ENCODE data around the gene ASAP3.
A peak's percentile ranks its signal among the peaks of the same experiment; 100 is the strongest.

The ASAP3 gene

GRCh38 chr1:23433122-23433521 is 50.9 kb downstream of the ASAP3 start:
- no peak overlapping the region for H3K27ac ChIP-seq
- no peak overlapping the region for H3K4me3 ChIP-seq

DNA sequence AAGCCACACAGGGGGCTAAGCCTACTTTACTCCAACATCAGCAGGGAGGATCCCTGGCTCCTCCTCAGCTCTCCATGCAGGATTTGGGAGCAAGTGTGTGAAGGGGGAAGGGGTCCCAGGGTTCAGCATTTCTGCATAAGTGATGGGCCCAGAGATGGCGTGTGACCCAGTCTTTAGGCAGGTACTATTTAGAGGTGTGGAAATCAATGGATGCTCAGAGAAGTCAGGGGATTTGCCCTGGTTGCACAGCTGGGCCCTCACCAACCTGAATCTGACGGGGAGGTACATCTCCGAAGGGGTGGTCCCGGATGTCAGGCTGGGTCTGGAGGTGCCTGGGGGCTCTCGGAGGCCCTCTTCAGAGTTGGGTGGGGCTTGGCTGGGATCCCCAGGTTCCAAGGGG is 52.5 kb downstream of the ASAP3 start:
- Histone ChIP-seq H3K4me3 (no peak overlapping the region), H3K27ac (no peak overlapping the region)

GRCh38 chr1:23430803-23431202 is 53.2 kb downstream of the ASAP3 start:
- Histone ChIP-seq H3K27ac (no peak overlapping the region), H3K4me3 (no peak overlapping the region)

DNA sequence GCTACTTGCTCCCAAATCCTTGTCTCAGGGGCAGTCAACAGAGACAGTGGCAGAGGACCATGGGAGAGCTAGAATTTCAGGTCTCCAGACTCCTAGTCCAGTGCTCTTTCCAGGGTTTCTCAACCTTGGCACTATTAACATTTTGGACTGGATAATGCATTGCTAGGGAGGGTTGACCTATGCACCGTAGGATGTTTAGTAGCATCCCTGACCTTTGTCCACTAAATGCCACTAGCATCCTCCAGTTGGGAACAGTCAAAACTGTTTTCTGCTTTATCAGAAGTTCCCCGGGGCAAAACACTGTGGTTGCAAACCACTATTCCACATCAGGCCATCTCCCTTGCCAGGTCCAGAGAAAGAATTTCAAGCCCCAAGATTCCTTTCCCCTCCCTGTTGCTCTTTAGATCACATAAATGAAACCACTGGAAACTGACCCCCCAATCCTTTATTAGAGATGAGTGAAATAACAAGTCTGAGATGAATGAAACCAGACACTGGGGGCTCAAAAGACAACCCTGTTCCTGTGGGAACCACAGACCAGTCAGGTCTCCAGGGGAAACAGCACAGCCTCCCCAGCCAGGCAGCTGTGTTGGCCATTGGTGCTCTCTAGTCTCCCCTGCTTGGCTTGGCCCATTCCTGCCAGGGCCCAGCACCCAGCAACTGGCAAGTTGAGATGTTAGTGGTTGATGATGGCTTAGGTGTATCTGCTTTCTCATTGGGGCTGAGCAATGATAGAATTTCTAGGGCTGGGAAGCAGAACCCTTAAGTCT is 55.7 kb downstream of the ASAP3 start:
- H3K4me3 ChIP-seq, result no peak overlapping the region
- no peak overlapping the region for H3K27ac ChIP-seq

DNA sequence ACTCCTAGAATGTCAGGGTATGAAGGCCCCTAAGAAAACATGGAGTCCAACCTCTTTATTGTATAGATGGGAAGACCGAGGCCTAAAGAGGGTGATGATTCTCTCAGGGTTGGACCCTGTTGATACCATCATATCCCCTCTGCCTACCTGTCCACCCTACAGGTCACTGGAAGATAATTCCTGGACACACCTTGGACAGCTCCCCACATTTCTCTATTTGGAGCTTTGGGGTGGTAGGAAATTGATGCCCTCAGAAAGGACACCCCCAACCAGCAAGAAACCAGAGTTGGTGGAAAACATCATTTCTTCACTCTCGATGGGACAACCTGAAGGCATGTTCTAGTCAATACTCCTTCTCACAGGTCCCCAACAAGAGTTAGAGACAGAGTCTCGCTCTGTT is 56.4 kb downstream of the ASAP3 start:
- H3K27ac ChIP-seq, result no peak overlapping the region
- H3K4me3 ChIP-seq, result no peak overlapping the region

- Histone ChIP-seq H3K27ac (peak overlapping the region in 1 of 21 experiments; percentile 19), H3K4me3 (no peak overlapping the region)
These were observed 57.2 kb downstream of the ASAP3 start for GRCh38 chr1:23426828-23427227.

DNA sequence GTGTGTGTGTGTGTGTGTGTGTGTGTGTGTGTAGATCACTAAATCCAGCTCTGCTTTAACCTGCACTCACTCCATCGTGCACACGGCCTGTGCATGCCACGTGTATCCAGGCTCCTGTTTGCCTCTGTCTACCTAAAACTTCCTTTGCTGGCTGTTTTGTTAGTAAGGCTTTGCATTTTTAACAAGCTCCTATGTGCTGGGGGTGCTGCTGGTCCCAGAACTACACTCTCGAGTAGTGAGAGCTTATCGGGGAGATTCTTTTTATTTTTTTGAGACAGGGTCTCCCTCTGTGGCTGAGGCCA is 58.8 kb downstream of the ASAP3 start:
- Histone ChIP-seq H3K27ac (peak overlapping the region in 12 of 21 experiments; percentile 67 to 85 (median 78)), H3K4me3 (peak overlapping the region in 2 of 7 experiments; percentile 53 to 55)

- Histone ChIP-seq H3K27ac (peak within 1 kb of the TSS in 19 of 21 experiments; percentile 55 to 89 (median 75)), H3K4me3 (peak within 1 kb of the TSS; percentile 43 to 55 (median 49))
These were observed 59.4 kb downstream of the ASAP3 start, which contains the start of gene TCEA3 for GRCh38 chr1:23424293-23425192. TSS of gene TCEA3 (minus strand) at chr1:23424748. CDS start at chr1:23424633, 115 bp downstream.

DNA sequence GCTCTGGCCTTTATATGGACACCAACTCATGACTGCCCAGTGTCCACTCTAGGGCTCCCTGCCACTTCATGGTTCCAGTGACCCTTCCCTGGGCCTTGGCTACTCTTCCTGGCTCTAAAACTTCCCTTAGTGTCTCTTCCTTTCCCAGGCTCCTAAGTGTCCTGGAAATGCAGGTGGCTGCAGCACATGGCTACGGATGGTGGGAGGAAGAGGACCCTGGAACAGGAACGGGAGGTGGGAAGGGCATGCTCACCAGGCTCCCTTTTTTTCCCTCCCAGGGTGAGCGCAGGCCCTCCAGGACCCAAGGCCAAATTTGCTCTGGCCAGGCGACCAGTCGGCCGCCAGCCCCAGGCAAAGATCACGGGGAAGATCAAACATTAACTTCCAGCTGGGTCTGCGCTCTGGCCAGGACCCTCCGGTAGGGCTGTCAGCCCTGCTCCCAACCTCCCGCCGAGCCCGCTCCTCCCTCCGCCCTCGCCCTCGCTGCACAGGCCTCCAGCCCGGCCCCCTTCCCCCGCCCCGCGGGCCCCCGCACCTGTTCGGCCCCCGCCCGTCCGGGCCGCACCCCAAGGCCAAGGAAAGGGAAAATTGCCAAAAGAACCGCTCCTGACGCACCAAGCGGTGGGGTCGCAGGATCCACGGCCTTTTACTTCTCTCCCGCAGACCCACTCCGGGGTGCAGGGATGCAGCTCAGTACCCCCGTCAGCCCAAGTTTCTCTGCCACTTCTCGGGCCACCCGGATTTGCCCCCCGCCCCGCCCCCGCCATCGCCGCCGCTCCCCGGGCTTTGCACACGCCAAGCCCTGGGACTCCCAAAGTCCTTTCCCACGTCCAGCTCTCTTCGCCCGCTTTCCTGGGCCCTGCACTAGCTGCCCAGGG is 60.3 kb downstream of the ASAP3 start:
- Histone ChIP-seq H3K4me3 (peak overlapping the region; percentile 43 to 55 (median 49)), H3K27ac (peak overlapping the region in 19 of 21 experiments; percentile 55 to 89 (median 75))

DNA sequence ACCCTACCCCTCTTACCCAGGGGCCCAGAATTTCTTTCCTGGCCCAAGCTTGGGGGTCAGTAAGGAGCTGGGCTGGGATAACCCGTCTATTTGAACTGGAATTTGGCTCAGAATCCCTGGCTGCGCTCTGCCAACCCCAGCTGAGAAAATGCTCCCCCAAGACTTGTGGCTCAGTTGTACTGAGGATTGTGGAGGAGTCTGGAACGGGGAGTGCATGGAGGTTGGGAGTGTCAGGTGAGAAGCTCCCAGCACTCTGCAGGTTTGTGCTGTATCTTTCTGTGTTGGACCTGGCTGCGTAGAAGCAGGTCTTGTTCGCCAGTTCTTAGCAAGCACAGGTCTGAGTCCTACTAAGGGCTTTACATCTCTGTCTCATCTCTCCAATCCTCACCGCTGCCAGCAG is 61.0 kb downstream of the ASAP3 start:
- H3K27ac ChIP-seq, result peak overlapping the region in 19 of 21 experiments; percentile 27 to 89 (median 75)
- peak overlapping the region in 1 of 7 experiments; percentile 53 for H3K4me3 ChIP-seq

GRCh38 chr1:23422241-23422877 is 61.6 kb downstream of the ASAP3 start:
- peak overlapping the region in 20 of 21 experiments; percentile 27 to 89 (median 74) for H3K27ac ChIP-seq
- H3K4me3 ChIP-seq, result no peak overlapping the region

DNA sequence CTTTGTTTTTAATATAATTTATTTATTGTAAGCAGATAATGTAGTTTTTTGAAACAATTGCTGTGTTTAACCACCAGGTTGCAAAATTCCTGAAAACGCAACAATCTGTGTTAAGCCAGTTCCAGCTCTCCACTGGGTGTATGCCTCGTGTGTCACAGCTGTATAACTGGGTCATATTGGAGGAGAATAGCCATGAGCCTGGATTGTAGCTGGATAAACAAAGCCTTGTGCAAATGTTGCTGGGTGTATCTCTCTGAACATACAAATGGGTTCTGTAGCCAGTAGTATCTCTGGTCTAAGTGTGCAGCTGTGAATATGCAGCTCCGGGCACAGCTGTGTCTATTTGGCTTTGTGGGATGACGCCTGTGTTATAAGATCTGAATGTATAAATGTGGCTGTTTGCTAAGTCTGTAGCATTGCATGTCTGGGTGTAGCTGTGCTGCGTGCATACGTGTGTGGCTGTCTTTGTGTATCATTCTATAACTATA is 62.2 kb downstream of the ASAP3 start:
- Histone ChIP-seq H3K27ac (peak overlapping the region in 19 of 21 experiments; percentile 2 to 89 (median 70)), H3K4me3 (no peak overlapping the region)

DNA sequence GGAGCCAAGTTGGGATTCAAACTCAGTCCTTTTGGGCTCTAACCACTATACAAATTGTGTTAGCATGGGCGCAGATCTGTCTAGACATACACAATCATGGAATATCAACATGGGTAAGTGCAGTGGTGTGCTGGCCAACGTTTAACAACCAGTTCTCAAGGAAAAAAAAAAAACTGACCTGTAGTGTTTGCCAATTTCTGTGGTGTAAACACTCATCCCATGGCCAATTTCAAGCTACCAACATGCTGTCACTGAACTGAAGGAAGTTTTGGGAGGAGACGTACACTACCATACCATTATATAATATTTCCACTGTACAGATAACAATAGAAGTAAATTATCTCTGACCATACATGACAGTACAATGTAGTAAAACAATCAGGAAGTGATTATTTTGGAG is 62.6 kb downstream of the ASAP3 start:
- Histone ChIP-seq H3K4me3 (no peak overlapping the region), H3K27ac (peak overlapping the region in 7 of 21 experiments; percentile 2 to 89 (median 45))

DNA sequence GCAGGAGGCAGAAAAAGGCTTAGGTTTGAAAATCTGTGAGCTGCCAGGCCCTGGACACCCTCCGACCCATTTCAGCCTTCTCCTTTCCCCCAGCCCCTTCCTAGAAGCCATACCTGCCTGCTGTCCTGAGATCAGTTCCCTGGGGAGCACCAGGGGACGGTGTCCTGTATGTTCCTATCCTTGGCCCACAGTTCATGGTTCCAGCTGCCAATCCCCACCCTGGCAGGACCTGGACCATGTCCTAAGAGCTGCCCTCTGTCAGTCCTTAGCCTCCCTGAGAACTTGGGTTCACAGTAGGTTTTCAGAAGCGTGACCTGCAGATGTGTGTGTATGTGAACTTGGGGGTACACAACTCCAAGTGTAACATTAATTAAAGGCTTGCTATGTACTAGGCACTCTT is 63.2 kb downstream of the ASAP3 start:
- no peak overlapping the region for H3K4me3 ChIP-seq
- peak overlapping the region in 1 of 21 experiments; percentile 6 for H3K27ac ChIP-seq

GRCh38 chr1:23419180-23419579 is 64.8 kb downstream of the ASAP3 start:
- Histone ChIP-seq H3K27ac (peak overlapping the region in 1 of 21 experiments; percentile 2), H3K4me3 (no peak overlapping the region)

GRCh38 chr1:23417570-23417969 is 66.4 kb downstream of the ASAP3 start:
- Histone ChIP-seq H3K27ac (peak overlapping the region in 1 of 21 experiments; percentile 10), H3K4me3 (no peak overlapping the region)

DNA sequence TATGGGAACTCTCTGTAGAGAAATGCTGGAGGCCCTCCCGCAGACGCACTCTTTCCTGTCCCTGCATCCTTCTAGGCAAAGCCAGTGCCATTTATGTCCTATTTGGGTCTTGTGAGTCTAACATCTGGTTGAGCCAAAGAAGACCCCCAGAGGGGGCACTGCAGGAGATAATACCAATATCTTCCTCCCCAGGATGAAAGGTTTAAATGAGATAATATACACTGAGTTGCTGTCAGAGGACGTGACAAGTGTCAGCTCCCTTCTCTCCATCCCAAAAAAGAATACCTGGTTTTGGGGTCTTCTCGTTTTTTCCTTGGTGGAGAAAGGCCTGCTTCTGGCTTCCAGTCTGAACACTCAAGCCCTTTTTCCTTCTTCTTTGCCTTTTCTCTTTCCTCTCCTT is 67.0 kb downstream of the ASAP3 start:
- H3K4me3 ChIP-seq, result no peak overlapping the region
- H3K27ac ChIP-seq, result no peak overlapping the region

- Histone ChIP-seq H3K27ac (no peak overlapping the region), H3K4me3 (no peak overlapping the region)
These were observed 75.1 kb downstream of the ASAP3 start for GRCh38 chr1:23408797-23409290.
